Activated CD8-positive, alpha-beta memory T cell treated with anti-CD3 and anti-CD28 coated beads, Interleukin-2, amount 50 U/mL, for 1 hour (primary cell): ENCODE measurements around the gene THYN1.
A peak's percentile ranks its signal among the peaks of the same experiment; 100 is the strongest.

Source experiments
- DNase-seq: peaks from one replicate; pipeline ENCODE4 v3.0.0-alpha.2; 2020; ENCODE audit errors: extremely low read depth

THYN1 gene

DNA sequence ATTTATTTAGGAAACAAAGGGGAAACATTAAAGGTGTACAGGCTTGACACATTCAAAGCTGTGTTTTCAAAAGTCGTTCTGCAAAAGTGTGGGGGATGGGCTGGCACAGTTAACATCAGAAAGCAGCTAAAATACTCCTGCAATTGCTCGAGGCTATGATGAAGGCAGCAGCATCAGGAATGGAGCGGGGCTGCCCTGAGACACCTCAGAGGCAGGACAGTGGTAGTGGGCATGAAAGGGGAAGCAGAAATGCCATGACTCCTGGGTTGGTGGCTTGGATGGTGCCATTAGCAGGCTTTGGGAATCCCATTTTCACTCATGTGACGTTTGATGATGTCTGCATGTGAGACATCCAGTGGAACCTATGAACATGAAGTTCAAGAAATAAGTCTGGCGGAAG, 30.0 kb downstream of the THYN1 start:
- no peak for DNase-seq

- DNase-seq, result no peak
Measured at GRCh38 chr11:134216816-134217215, 36.3 kb downstream of the THYN1 start.

DNA sequence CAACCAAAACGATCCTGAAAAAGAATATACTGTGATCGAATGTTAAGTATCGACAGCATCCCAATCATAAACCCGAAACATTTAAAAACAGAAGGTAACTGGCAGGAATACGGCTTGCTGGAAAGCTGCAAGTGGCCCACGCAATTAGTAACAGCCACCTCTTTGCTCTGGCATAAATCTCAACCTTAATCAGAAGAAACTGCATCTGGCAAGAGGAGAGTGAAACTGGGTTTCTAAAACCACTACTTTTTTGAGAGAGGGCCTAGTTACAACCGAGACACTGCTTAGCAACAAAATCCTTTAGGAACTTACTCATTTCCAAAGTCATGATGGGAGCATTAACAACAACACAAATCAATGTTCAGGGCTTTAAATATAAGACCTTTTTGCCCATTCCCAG, 37.3 kb downstream of the THYN1 start:
- DNase-seq, result no peak

DNA sequence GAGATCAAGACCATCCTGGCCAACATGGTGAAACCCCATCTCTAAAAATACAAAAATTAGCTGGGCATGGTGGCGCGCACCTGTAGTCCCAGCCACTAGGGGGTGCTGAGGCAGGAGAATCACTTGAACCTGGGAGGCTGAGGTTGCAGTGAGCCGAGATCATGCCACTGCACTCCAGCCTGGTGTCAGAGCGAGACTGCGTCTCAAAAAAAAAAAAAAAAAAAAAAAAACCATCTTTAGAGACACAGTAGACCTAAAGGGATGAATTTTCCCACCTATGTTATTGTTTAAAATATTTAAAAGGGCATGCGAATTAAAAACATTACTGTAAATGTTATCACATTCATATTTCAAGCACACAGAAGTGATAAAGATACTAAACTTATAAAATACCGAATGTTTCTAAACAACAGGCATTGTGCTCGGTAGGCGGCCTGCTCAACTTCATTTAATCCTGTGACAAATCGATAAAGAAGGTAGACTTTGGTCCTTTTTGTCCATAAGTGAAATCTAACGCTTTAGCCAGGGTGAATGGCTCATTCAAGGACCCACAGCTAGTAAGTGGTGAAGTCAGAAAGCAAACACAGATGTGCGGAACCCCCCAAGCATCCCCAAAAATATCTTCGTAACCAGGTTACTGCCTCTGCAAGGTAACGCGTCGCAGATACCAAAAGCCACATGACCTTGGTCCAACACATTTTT, 45.5 kb downstream of the THYN1 start:
- DNase-seq, result peak; percentile 26

GRCh38 chr11:134206185-134206584, 47.0 kb downstream of the THYN1 start:
- no peak for DNase-seq

DNA sequence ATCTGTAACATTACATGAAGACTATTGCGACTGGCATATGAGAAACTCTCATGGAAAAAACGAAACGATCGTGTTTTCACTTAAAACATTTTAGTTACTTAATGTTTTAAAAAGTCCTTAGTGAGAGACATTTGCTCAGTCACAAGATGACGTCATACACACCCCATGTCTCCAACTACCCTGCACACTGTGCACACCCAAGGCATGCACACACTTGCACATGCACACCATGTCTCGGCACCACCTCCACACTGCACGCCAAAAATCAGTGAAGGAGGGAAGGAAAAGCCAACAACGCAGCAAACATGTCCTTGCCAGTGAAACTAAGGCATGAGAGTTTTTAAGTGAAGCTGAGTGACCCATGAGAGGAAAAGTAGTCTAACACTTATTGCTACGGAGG, 47.4 kb downstream of the THYN1 start:
- no peak for DNase-seq

DNA sequence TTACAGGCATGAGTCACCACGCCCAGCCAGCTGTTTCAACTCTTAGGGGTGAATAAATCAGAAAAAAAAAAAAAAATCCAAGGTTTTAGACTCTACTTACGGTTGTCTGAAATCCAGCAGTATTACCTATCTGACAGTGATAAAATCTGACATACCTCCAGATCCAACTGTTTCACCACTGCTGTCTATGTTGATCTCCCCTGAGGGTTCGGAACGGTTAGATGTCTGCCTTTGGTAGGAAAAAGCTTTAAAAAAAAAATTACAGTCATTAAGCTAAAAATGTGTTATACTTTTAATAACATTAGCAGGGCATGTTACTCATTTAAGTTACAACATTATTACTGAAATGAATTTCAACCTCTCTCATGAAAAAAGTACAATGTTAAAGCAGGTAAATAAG, 50.5 kb downstream of the THYN1 start:
- no peak for DNase-seq

DNA sequence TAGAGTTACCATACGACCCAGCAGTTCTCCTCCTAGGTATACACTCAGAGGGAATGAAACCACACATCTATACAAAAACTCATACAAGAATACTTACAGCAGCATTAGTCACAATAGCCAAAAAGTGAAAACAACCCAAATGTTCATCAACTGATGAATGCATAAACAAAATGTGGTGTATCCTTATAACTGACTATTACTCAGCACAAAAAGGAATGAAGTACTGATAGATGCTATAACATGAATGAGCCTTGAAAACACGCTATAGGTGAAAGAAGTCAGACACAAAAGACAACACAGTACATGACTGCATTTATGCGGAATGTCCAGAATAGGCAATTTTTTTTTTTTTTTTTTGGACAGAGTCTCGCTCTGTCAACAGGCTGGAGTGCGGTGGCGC, 52.5 kb downstream of the THYN1 start:
- DNase-seq, result no peak

- DNase-seq, result no peak
Measured at GRCh38 chr11:134199531-134199930, 53.6 kb downstream of the THYN1 start.
